Vagina (tissue), 2 donors: Measurements from ENCODE around the gene PIAS3. TPM values are rescaled to one million over a fixed set of nuclear protein-coding genes. Genes with fewer than 3 reads are reported as not detected.
"Not testable (repeated sequence)": the region's sequence is repeated elsewhere in the genome, so short reads cannot be mapped to it uniquely, and the experiment has no call there.

Experiments used
- DNase-seq, 2 donors: peaks; one replicate each; pipeline ENCODE4 v3.0.0-alpha.2; 2017; ENCODE audit errors: extremely low spot score in 2 of 2
- H3K27ac ChIP-seq: fragments of 200-600 bp; sonication (generic); one replicate; pipeline ENCODE4 v1.5.1; 2019
- H3K27me3 ChIP-seq: fragments of 200-600 bp; sonication (generic); one replicate; pipeline ENCODE4 v1.5.1; 2019
- H3K36me3 ChIP-seq, 2 donors: fragments of 200-600 bp; sonication (generic); one replicate each; pipeline ENCODE4 v1.5.1; 2017 to 2019
- H3K4me1 ChIP-seq: fragments of 200-600 bp; sonication (generic); one replicate; pipeline ENCODE4 v1.5.1; 2019
- H3K4me3 ChIP-seq, 2 donors: fragments of 200-600 bp; sonication (generic); 1 replicate in 1 of 2; 2 replicates in 1 of 2; pipeline ENCODE4 v1.5.1; 2016 to 2019
- H3K9me3 ChIP-seq: fragments of 200-600 bp; sonication (generic); one replicate; pipeline ENCODE4 v1.5.1; 2019
- CTCF ChIP-seq, 3 experiments: fragments of 450-650 bp in 2 of 3; fragments of 200-600 bp in 1 of 3; sonication (generic) in 1 of 3; IDR thresholded peaks; one replicate each; pipeline ENCODE4 v1.5.1; 2017 to 2019; ENCODE audit warnings: antibody characterized with exemption in 3 of 3, mild to moderate bottlenecking in 2 of 3, moderate library complexity in 2 of 3
- POLR2A ChIP-seq, 2 donors: fragments of 450-650 bp; IDR thresholded peaks; one replicate each; pipeline ENCODE4 v1.6.1; 2017; ENCODE audit warnings: antibody characterized with exemption in 2 of 2, mild to moderate bottlenecking in 2 of 2, moderate library complexity in 2 of 2
- POLR2AphosphoS5 ChIP-seq, 2 donors: sonication (generic); formaldehyde crosslinking; IDR thresholded peaks; one replicate each; pipeline ENCODE4 v1.9.0; 2017; ENCODE audit warnings: antibody characterized with exemption in 2 of 2, mild to moderate bottlenecking in 2 of 2, low read depth in 1 of 2; ENCODE audit not compliant: insufficient read depth in 1 of 2
- intact Hi-C: fragments of 100-400 bp; cut with DNase I; formaldehyde crosslinking; loops from one replicate; pipeline ENCODE4 v1.15.1; 2023
- total RNA-seq: library from RNA; depleted of rRNA; stranded (reverse); fragments of >200 nt; gene quantifications from one replicate; pipeline ENCODE4 v1.2.3, GENCODE V29; 2016

Gene PIAS3
- total RNA-seq, 1 donor from 2014 or later, result 40.5 TPM

GRCh38 chr1:145828367-145829026, 30.4 kb downstream of the PIAS3 start:
- TF ChIP-seq POLR2AphosphoS5 (IDR thresholded peaks at IDR 0.05; ENCODE audit: insufficient read depth in 1 of 2, low read depth in 1 of 2) (no peak), POLR2A (IDR thresholded peaks at IDR 0.05) (no peak), CTCF (IDR thresholded peaks at IDR 0.05) (no peak)
- no peak overlapping the region for H3K4me3 ChIP-seq

GRCh38 chr1:145827966-145828365, 30.9 kb downstream of the PIAS3 start:
- peaks cover 7 to 64% of the 10 kb centered on the region in 2 donors for H3K36me3 ChIP-seq
- no peaks in the 10 kb centered on the region for H3K9me3 ChIP-seq
- TF ChIP-seq CTCF (IDR thresholded peaks at IDR 0.05), result no peak
- TF ChIP-seq POLR2AphosphoS5 (IDR thresholded peaks at IDR 0.05; ENCODE audit: insufficient read depth in 1 of 2, low read depth in 1 of 2), result no peak
- no peak for TF ChIP-seq POLR2A (IDR thresholded peaks at IDR 0.05)
- H3K27ac ChIP-seq, result no peak overlapping the region
- no peaks in the 10 kb centered on the region for H3K27me3 ChIP-seq
- H3K4me3 ChIP-seq, result no peak overlapping the region
- peaks cover 19% of the 10 kb centered on the region for H3K4me1 ChIP-seq
- intact Hi-C loops, result no loop called here
- no peak for DNase-seq

More at GRCh38 chr1:145828367-145829026, 30.4 kb downstream of the PIAS3 start:
- DNase-seq, result no peak
- Histone ChIP-seq H3K4me1 (peaks cover 19% of the 10 kb centered on the region), H3K9me3 (no peaks in the 10 kb centered on the region), H3K27me3 (no peaks in the 10 kb centered on the region), H3K36me3 (peaks cover 7 to 70% of the 10 kb centered on the region in 2 donors), H3K27ac (no peak overlapping the region)
- intact Hi-C loops, result no loop called here

- H3K27ac ChIP-seq, result no peak overlapping the region
- intact Hi-C loops, result no loop called here
- peaks cover 19% of the 10 kb centered on the region for H3K4me1 ChIP-seq
- no peaks in the 10 kb centered on the region for H3K27me3 ChIP-seq
- no peak for DNase-seq
- no peaks in the 10 kb centered on the region for H3K9me3 ChIP-seq
- H3K36me3 ChIP-seq, result peaks cover 7 to 49% of the 10 kb centered on the region in 2 donors
- no peak for TF ChIP-seq POLR2A (IDR thresholded peaks at IDR 0.05)
- no peak for TF ChIP-seq POLR2AphosphoS5 (IDR thresholded peaks at IDR 0.05; ENCODE audit: insufficient read depth in 1 of 2, low read depth in 1 of 2)
- TF ChIP-seq CTCF (IDR thresholded peaks at IDR 0.05), result no peak
- no peak overlapping the region for H3K4me3 ChIP-seq
These were observed 32.9 kb downstream of the PIAS3 start for GRCh38 chr1:145826030-145826429.

GRCh38 chr1:145824499-145824842, 34.4 kb downstream of the PIAS3 start:
- DNase-seq, result no peak
- Histone ChIP-seq H3K27me3 (no peaks in the 10 kb centered on the region), H3K36me3 (peaks cover 7 to 33% of the 10 kb centered on the region in 2 donors), H3K9me3 (no peaks in the 10 kb centered on the region), H3K4me3 (peak overlapping the region; percentile 54 to 78), H3K27ac (peak overlapping the region; percentile 89), H3K4me1 (peaks cover 19% of the 10 kb centered on the region)
- intact Hi-C loops, result no loop called here
- no peak for TF ChIP-seq POLR2A (IDR thresholded peaks at IDR 0.05)

GRCh38 chr1:145823565-145824498, 35.0 kb downstream of the PIAS3 start, which contains the start of the genes POLR3C and RNF115:
TSS of gene POLR3C (plus strand) at chr1:145824200. CDS start at chr1:145825777, 1,577 bp downstream.
TSS of gene RNF115 (minus strand) at chr1:145824095. CDS start at chr1:145823873, 222 bp downstream.
- peak within 1 kb of the TSS; percentile 54 to 78 for H3K4me3 ChIP-seq
- TF ChIP-seq POLR2AphosphoS5 (IDR thresholded peaks at IDR 0.05; ENCODE audit: insufficient read depth in 1 of 2, low read depth in 1 of 2) (peak; percentile 32 to 84), POLR2A (IDR thresholded peaks at IDR 0.05) (peak in 1 of 2 donors; percentile 68), CTCF (IDR thresholded peaks at IDR 0.05) (no peak)
- DNase-seq, result no peak
- peaks cover 19% of the 10 kb centered on the region for H3K4me1 ChIP-seq
- H3K27ac ChIP-seq, result peak within 1 kb of the TSS; percentile 89
- intact Hi-C loops, result no loop called here
- H3K9me3 ChIP-seq, result no peaks in the 10 kb centered on the region
- no peaks in the 10 kb centered on the region for H3K27me3 ChIP-seq
- H3K36me3 ChIP-seq, result peaks cover 7 to 27% of the 10 kb centered on the region in 2 donors

- H3K9me3 ChIP-seq, DNase-seq, H3K27me3 ChIP-seq, intact Hi-C loops, H3K27ac ChIP-seq: not testable (repeated sequence)
- peaks cover 19% of the 10 kb centered on the region for H3K4me1 ChIP-seq
- peaks cover 7 to 17% of the 10 kb centered on the region in 2 donors for H3K36me3 ChIP-seq
- peak overlapping the region in 1 of 2 donors; percentile 54 for H3K4me3 ChIP-seq
These were observed 36.0 kb downstream of the PIAS3 start for GRCh38 chr1:145822779-145823331.

- H3K27ac ChIP-seq, DNase-seq, H3K27me3 ChIP-seq, H3K36me3 ChIP-seq, H3K4me1 ChIP-seq, intact Hi-C loops, H3K9me3 ChIP-seq, H3K4me3 ChIP-seq: not testable (repeated sequence)
These were observed 40.8 kb downstream of the PIAS3 start for GRCh38 chr1:145818095-145818494.
